Activated CD8-positive, alpha-beta memory T cell treated with anti-CD3 and anti-CD28 coated beads, Interleukin-2, amount 50 U/mL, for 1 hour (primary cell): Measurements from ENCODE around the gene MOCOS.
"Not testable (repeated sequence)": the region's sequence is repeated elsewhere in the genome, so short reads cannot be mapped to it uniquely, and the experiment has no call there.

Experiments used
- DNase-seq: peaks from one replicate; pipeline ENCODE4 v3.0.0-alpha.2; 2020; ENCODE audit errors: extremely low read depth

Gene MOCOS

GRCh38 chr18:36187193-36187825, at the start of gene MOCOS:
Gene MOCOS, plus strand, starts transcription at chr18:36187497. Its CDS starts 43 bp downstream, at chr18:36187540.
- DNase-seq = no peak

GRCh38 chr18:36139245-36139644, 48.1 kb upstream of the MOCOS start:
- DNase-seq = no peak

- DNase-seq = no peak
These were observed 45.7 kb upstream of the MOCOS start for GRCh38 chr18:36141576-36141975.

- no peak for DNase-seq
These were observed 44.5 kb upstream of the MOCOS start for GRCh38 chr18:36142751-36143150.

- no peak for DNase-seq
These were observed 43.9 kb upstream of the MOCOS start for GRCh38 chr18:36143391-36143790.

DNA sequence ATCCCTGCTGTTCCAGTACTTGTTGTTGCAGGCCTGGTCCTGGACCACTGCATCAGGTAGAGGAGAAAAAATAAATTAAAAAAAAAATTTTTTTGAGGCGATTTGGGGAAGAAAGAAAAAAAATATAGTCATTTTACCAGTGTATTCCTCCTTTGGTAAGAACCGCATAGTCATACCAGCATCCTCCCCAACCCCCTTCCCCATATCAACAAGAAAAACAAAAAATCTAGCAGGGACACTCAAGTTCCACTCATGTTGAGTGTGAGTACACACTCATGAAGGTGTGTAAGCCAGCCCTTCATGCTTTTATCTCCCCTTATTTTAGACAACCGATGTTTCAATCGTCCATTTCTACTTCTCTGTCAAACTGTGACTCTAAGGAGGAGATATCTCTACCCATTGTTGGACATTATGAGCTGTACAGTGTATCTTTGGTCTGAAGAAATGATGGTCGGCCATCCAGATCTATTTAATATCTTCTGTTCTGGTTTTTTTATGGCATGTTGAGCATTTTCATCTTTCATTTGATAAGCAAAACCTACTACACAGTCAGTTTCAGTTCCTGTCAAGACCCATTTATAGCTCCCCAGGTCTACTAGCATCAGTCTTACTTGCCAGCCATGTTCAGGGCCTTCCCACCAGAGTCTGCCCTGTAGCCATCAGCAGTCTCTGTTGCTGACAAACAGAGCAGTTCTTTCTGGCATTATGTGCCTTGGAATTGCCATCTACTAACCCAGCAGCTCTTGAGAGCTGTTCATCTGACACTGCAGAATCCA, 37.6 kb upstream of the MOCOS start:
- no peak for DNase-seq

DNA sequence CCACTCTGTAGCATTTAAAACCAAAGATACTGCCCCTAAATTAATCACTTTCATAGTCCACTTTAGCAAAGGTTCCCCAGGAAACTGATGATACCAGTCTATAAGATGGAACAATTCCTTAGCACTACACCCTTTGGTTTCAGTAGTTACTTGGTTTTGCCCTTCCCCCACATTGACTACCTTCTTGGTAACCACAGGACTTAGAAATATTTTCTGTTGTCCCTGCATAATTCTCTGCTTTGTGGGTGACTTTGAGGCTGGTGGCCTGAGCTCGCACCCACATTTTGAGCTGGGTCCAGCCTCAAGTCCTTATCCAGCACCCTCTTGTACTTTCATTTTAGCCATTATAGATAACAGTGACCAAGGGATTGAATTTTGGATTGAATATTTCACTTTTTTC, 34.5 kb upstream of the MOCOS start:
- DNase-seq = no peak

- no peak for DNase-seq
These were observed 34.1 kb upstream of the MOCOS start for GRCh38 chr18:36153203-36153602.

- no peak for DNase-seq
These were observed 33.5 kb upstream of the MOCOS start for GRCh38 chr18:36153771-36154170.

DNA sequence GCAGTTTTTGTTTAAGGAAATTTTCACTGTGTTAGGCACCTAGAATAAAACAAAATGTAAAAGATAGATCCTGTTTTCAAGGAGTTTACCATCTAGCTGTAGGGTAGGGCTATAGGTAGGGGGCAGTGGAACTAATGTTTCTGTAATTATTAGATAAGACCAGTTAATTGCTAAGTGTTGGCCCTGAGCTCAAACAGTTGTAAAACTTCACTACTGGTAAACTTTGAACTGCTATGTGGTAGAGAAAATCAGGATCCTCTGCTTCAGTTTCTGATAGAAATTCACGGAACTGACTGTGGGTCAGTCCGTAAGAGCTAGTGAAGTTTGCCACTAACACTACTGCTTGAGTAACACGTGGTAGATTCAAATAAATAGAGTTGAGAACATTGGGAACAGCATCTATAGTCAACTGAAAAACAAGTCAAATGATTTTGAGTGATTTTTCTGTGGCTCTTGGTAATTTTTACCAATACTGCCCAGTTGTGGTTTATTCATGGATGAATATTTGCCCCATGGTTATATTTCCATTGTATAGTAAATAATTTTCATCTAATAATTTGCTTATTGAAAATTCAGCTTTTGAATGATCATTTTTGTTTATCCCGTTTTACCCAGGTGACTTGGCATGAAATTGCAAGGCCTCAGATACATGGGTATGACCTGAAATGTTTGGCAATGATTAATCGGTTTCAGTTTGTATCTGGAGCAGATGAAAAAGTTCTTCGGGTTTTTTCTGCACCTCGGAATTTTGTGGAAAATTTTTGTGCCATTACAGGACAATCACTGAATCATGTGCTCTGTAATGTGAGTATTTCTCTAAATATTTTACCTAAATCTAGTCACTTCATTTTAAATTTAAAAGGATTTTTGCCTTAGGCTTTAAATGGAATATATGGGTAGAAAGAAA, 31.2 kb upstream of the MOCOS start:
- no peak for DNase-seq

GRCh38 chr18:36157441-36157840, 29.9 kb upstream of the MOCOS start:
- DNase-seq = no peak

GRCh38 chr18:36158266-36158867, 28.9 kb upstream of the MOCOS start:
- DNase-seq = no peak

DNA sequence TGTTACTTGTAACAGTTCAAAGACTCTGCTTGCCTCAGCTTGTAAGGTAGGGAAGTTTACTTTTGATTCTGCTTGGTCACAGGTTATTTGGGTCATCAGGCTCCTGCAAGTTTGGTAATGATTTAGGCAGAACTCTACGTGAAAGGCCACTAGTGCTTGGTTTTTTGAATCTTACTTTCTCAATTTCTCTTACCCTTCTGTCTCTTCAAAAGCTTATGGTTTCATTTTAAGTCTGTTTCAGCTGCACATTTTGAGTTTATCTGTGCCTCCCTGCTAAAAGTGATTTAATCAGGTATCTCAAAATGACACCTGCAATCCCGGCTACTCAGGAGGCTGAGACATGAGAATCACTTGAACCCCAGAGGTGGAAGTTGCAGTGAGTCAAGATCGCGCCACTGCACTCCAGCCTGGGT, 26.3 kb upstream of the MOCOS start:
- no peak for DNase-seq

GRCh38 chr18:36162981-36163380, 24.3 kb upstream of the MOCOS start:
- DNase-seq = no peak

- DNase-seq = no peak
These were observed 19.5 kb upstream of the MOCOS start for GRCh38 chr18:36167692-36168218.

- DNase-seq = not testable (repeated sequence)
These were observed 19.0 kb upstream of the MOCOS start for GRCh38 chr18:36168296-36168695.

GRCh38 chr18:36169938-36170337, 17.4 kb upstream of the MOCOS start:
- DNase-seq = no peak

DNA sequence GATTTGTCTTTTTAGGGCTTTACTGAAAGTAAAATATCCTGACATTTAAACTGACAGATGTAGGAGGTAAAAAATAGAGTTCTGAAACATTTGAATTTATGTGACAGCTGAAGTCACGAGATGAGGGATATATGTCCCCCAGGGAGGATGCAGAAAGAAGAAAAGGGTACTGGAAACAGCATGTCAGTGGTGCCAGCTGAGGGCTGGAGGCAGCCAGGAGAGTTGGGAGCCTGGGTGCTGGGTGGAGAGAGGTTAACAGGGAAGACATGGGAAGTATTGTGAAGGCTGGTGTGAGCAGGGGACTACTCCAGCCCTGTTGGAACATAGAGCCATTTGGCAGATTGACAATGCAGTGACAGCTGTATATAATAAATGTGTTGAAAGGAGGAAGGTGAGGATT, 11.8 kb upstream of the MOCOS start:
- no peak for DNase-seq

DNA sequence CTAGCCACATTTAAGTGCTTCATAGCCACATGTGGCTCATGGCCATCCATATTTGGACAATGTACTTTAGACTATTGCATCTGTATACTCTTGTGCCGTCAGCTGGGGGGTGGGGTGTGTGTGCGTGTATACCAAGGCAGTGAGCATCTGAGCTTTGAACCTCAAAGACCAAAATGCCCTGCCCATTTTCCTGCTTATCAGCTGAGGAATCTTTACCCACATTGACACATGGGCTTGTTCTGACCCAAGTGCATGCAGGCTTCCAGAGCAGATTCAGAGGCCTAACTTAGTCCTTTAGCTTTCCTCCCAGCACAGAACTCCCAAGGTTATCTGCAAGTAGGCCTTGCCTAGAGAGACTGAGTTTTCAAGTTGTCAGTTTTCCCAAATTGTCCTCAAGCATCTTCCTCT, 11.1 kb upstream of the MOCOS start:
- no peak for DNase-seq

DNA sequence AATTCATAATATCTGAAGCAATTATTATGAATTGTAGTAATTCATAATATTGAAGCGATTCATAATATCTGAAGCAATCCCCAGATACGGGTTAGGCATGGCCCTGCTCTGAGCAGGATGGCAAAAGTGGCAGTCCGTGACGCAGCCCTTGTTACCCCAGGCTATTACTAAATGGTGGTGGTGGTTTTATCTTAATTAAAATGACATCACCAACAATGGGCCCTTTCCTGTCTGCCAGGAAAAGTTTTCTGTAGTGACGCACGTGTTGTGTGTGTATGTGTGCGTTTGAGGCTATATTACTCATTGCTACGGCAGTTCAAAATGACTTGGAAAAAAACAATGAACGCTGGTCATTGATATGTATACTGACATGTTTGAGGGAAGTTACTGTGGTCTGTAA, 10.6 kb upstream of the MOCOS start:
- no peak for DNase-seq

GRCh38 chr18:36177913-36178312, 9.4 kb upstream of the MOCOS start:
- no peak for DNase-seq
